H9 (cell line): ENCODE data around the gene RASA4B. TPM values are rescaled to one million over a fixed set of nuclear protein-coding genes. Genes with fewer than 3 reads are reported as not detected.
"Not testable (repeated sequence)": the region's sequence is repeated elsewhere in the genome, so short reads cannot be mapped to it uniquely, and the experiment has no call there.

Source experiments
- DNase-seq: peaks from one replicate; pipeline ENCODE4 v3.0.0-alpha.2; 2017
- H2AFZ ChIP-seq: one replicate; pipeline ENCODE4 v1.6.1; 2013; ENCODE audit warnings: mild to moderate bottlenecking, low read length, control low read depth, moderate library complexity
- H2AK5ac ChIP-seq: 2 replicates; pipeline ENCODE4 v1.6.1; 2013; ENCODE audit warnings: low read length, control low read depth, mixed read lengths; ENCODE audit not compliant: insufficient read length
- H2BK120ac ChIP-seq: one replicate; pipeline ENCODE4 v1.6.1; 2013; ENCODE audit warnings: low read depth, mild to moderate bottlenecking, low read length, control low read depth, inconsistent platforms; ENCODE audit not compliant: poor library complexity, severe bottlenecking
- H2BK12ac ChIP-seq: 2 replicates; pipeline ENCODE4 v1.6.1; 2013; ENCODE audit warnings: low read length, control low read depth, mixed read lengths, low read depth; ENCODE audit not compliant: insufficient read length
- H2BK15ac ChIP-seq: 2 replicates; pipeline ENCODE4 v1.6.1; 2013; ENCODE audit warnings: low read depth, low read length, control low read depth
- H2BK20ac ChIP-seq: one replicate; pipeline ENCODE4 v1.6.1; 2013; ENCODE audit warnings: low read depth, mild to moderate bottlenecking, low read length, control low read depth, inconsistent platforms; ENCODE audit not compliant: poor library complexity, severe bottlenecking
- H2BK5ac ChIP-seq: 2 replicates; pipeline ENCODE4 v1.6.1; 2013; ENCODE audit warnings: low read length, control low read depth, mixed read lengths; ENCODE audit not compliant: insufficient read length
- H3K14ac ChIP-seq: 2 replicates; pipeline ENCODE4 v1.6.1; 2013; ENCODE audit warnings: low read length, control low read depth; ENCODE audit not compliant: insufficient read depth
- H3K18ac ChIP-seq: 2 replicates; pipeline ENCODE4 v1.6.1; 2013; ENCODE audit warnings: low read depth, mild to moderate bottlenecking, mixed read lengths, low read length, control low read depth; ENCODE audit not compliant: insufficient read length
- H3K23ac ChIP-seq: 2 replicates; pipeline ENCODE4 v1.6.1; 2013; ENCODE audit warnings: low read length, control low read depth, mixed read lengths, low read depth; ENCODE audit not compliant: insufficient read length
- H3K23me2 ChIP-seq: 2 replicates; pipeline ENCODE4 v1.6.1; 2013; ENCODE audit warnings: low read depth, mild to moderate bottlenecking, mixed read lengths, low read length, control low read depth; ENCODE audit not compliant: insufficient read length, poor library complexity, severe bottlenecking
- H3K27ac ChIP-seq: 2 replicates; pipeline ENCODE4 v1.5.1; 2013; ENCODE audit warnings: low read length, control low read depth, mixed read lengths, low read depth; ENCODE audit not compliant: insufficient read length
- H3K27me3 ChIP-seq: 2 replicates; pipeline ENCODE4 v1.6.1; 2013; ENCODE audit warnings: low read length, control low read depth, inconsistent platforms; ENCODE audit not compliant: insufficient read depth
- H3K4ac ChIP-seq: 2 replicates; pipeline ENCODE4 v1.6.1; 2013; ENCODE audit warnings: low read depth, mild to moderate bottlenecking, control low read depth, inconsistent platforms, low read length, moderate library complexity
- H3K4me1 ChIP-seq: 2 replicates; pipeline ENCODE4 v1.6.1; 2013; ENCODE audit warnings: low read length, control low read depth, inconsistent platforms; ENCODE audit not compliant: insufficient read depth
- H3K4me2 ChIP-seq: 2 replicates; pipeline ENCODE4 v1.6.1; 2013; ENCODE audit warnings: low read length, control low read depth, mixed read lengths; ENCODE audit not compliant: insufficient read length, insufficient read depth
- H3K56ac ChIP-seq: 2 replicates; pipeline ENCODE4 v1.6.1; 2013; ENCODE audit warnings: low read depth, mild to moderate bottlenecking, mixed read lengths, low read length, control low read depth; ENCODE audit not compliant: insufficient read length
- H3K79me1 ChIP-seq: 2 replicates; pipeline ENCODE4 v1.6.1; 2013; ENCODE audit warnings: low read depth, mild to moderate bottlenecking, moderate library complexity, low read length, control low read depth, inconsistent platforms; ENCODE audit not compliant: insufficient read depth, poor library complexity, severe bottlenecking
- H3K79me2 ChIP-seq: 2 replicates; pipeline ENCODE4 v1.6.1; 2013; ENCODE audit warnings: low read length, control low read depth, inconsistent platforms; ENCODE audit not compliant: insufficient read depth
- H3K9ac ChIP-seq: 2 replicates; pipeline ENCODE4 v1.6.1; 2013; ENCODE audit warnings: low read length, control low read depth, mixed read lengths; ENCODE audit not compliant: insufficient read length; ENCODE audit errors: extremely low read depth
- H3K9me3 ChIP-seq: one replicate; pipeline ENCODE4 v1.6.1; 2013; ENCODE audit warnings: low read depth, low read length, inconsistent platforms; ENCODE audit not compliant: control insufficient read depth
- H3T11ph ChIP-seq: one replicate; pipeline ENCODE4 v1.6.1; 2013; ENCODE audit warnings: mild to moderate bottlenecking, low read length, control low read depth, inconsistent platforms
- H4K20me1 ChIP-seq: one replicate; pipeline ENCODE4 v1.6.1; 2013; ENCODE audit not compliant: control insufficient read depth, insufficient read length, insufficient read depth
- H4K5ac ChIP-seq: 2 replicates; pipeline ENCODE4 v1.6.1; 2013; ENCODE audit warnings: low read depth, mild to moderate bottlenecking, mixed read lengths, low read length, control low read depth; ENCODE audit not compliant: insufficient read length
- H4K8ac ChIP-seq: replicated peaks from 2 replicates; pipeline ENCODE4 v1.6.1; 2013; ENCODE audit warnings: low read length, control low read depth, mixed read lengths, low read depth; ENCODE audit not compliant: insufficient read length
- H4K91ac ChIP-seq: 2 replicates; pipeline ENCODE4 v1.6.1; 2013; ENCODE audit warnings: low read depth, mild to moderate bottlenecking, moderate library complexity, mixed read lengths, low read length, control low read depth; ENCODE audit not compliant: insufficient read length
- H3K27ac Mint-ChIP-seq, 3 experiments: 2 replicates in 2 of 3; 3 replicates in 1 of 3; pipeline ENCODE4 v1.8.0; 2020 to 2021; ENCODE audit warnings: mixed read lengths in 3 of 3, mild to moderate bottlenecking in 1 of 3, moderate library complexity in 1 of 3
- H3K27me3 Mint-ChIP-seq: 2 replicates; pipeline ENCODE4 v1.8.0; 2021; ENCODE audit warnings: low read depth, mild to moderate bottlenecking, moderate library complexity, mixed read lengths
- H3K36me3 Mint-ChIP-seq, 3 experiments: 2 replicates in 2 of 3; 3 replicates in 1 of 3; pipeline ENCODE4 v1.8.0; 2020 to 2021; ENCODE audit warnings: low read depth in 3 of 3, mixed read lengths in 3 of 3; ENCODE audit not compliant: insufficient read depth in 1 of 3
- H3K4me1 Mint-ChIP-seq, 2 experiments: 2 replicates each; pipeline ENCODE4 v1.8.0; 2020; ENCODE audit warnings: mixed read lengths in 2 of 2
- H3K4me3 Mint-ChIP-seq, 2 experiments: 2 replicates in 1 of 2; 3 replicates in 1 of 2; pipeline ENCODE4 v1.8.0; 2020 to 2021; ENCODE audit warnings: mild to moderate bottlenecking in 2 of 2, mixed read lengths in 2 of 2, moderate library complexity in 1 of 2
- H3K9me3 Mint-ChIP-seq, 2 experiments: 2 replicates in 1 of 2; 3 replicates in 1 of 2; pipeline ENCODE4 v1.8.0; 2020; ENCODE audit warnings: mild to moderate bottlenecking in 2 of 2, mixed read lengths in 2 of 2, moderate library complexity in 1 of 2
- WGBS: extraction: QIAGEN DNeasy Blood & Tissue Kit; methylation state at CpG from one replicate; pipeline ENCODE4 v1.1.7; 2013; ENCODE audit warnings: missing lambda C conversion rate, low lambda C conversion rate, mixed read lengths; ENCODE audit not compliant: insufficient read length; ENCODE audit errors: extremely low coverage; 5-methylcytosine and 5-hydroxymethylcytosine counted together
- total RNA-seq: library from RNA; stranded (reverse); gene quantifications from 2 replicates; pipeline ENCODE4 v1.2.1, GENCODE V29; 2021

RASA4B gene
- total RNA-seq, 1 experiment from 2014 or later = 3.7 TPM

DNA sequence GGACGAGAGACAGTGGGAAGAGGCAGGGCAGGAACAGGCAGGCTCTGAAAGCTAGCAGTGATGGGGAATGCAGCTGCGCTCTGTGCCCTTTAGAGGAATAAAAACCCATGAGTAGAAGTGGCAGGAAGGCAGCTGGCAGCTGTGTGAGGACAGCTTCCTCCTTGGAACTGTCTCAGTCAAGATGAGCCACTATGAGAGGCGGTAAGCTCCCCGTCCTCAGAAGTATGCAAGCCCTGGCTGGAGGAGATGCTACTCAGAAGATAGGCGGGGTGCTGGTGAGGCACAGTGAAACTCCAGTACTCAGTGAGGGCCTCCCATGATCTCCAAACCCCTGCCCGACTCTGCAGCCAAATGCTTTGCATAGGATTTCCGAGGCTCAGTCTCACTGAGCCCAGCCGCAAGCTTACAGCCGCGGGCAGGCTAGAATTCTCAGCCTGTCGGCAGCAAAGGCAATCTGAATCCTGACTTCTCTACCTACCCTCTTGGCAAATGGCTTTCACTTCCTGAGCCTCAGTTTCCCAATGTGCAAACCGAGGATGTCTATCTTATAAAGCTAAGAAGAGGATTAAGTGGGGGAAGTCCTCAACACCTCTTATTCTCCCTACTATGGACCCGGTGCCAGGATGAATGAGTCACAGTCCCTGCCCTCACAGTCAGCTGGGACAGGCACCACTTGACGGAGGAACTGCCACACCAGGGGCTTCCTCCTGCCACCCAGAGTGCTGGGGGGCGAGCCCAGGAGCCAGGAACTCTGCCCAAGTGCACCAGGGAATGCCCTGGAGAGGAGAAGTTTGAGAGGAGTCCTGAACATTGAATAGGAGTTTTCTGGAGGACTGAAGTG is 2.5 kb downstream of the RASA4B start:
- H4K8ac ChIP-seq, H2BK20ac ChIP-seq, H3K9ac ChIP-seq, DNase-seq, H3K4me1 ChIP-seq, H3K79me2 ChIP-seq, H2BK120ac ChIP-seq, H4K20me1 ChIP-seq, H3K27me3 Mint-ChIP-seq, H3K4me2 ChIP-seq, H3K36me3 Mint-ChIP-seq, H3K56ac ChIP-seq, H4K91ac ChIP-seq, H3K4me3 Mint-ChIP-seq, H2AFZ ChIP-seq, H3K23ac ChIP-seq, H2BK12ac ChIP-seq, H3K14ac ChIP-seq, H2BK15ac ChIP-seq, H3K9me3 ChIP-seq, H3K27ac ChIP-seq, H3K27ac Mint-ChIP-seq, H2AK5ac ChIP-seq, H4K5ac ChIP-seq, H3K23me2 ChIP-seq, H3K4me1 Mint-ChIP-seq, H3T11ph ChIP-seq, H3K27me3 ChIP-seq, H3K18ac ChIP-seq, H3K79me1 ChIP-seq, H3K4ac ChIP-seq, H3K9me3 Mint-ChIP-seq, H2BK5ac ChIP-seq: not testable (repeated sequence)
- no CpG with 5 or more reads among the region's 15 CpGs for WGBS

DNA sequence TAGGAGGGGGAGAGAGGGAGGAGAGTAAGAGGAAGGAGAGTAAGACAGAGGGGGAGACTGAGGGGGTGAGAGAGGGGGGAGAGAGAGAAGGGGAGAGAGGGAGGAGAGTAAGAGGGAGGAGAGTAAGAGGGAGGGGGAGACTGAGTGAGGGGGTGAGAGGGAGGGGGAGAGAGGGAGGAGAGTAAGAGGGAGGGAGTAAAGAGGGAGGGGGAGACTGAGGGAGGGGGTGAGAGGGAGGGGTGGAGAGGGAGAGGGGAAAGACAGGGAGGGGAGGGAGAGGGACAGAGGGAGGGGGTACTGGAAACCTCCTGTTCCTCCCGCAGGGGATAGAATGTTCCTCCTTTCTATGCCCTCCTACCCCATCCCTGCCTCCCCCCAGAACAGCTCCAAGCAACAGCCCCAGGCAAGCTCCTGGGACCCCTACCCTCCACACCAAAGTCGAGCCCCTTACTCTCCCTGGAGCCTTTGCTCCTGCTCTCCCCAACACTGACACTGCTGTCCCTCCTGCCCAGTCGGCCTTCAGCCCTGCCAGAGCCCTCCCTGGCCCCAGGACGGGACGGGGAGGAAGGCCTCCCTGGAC is 4.8 kb downstream of the RASA4B start:
- not testable (repeated sequence) for H3K4me1 Mint-ChIP-seq

More for the DNA sequence above, 4.8 kb downstream of the RASA4B start:
- not testable (repeated sequence) for H4K8ac ChIP-seq, H3K4me1 ChIP-seq, H3K9ac ChIP-seq, H3K79me2 ChIP-seq, H3K79me1 ChIP-seq, H3K4ac ChIP-seq, H2BK5ac ChIP-seq, H2BK15ac ChIP-seq, H3K36me3 Mint-ChIP-seq, H3K27ac ChIP-seq, H3K4me2 ChIP-seq, H3K23me2 ChIP-seq, H2AFZ ChIP-seq, H3T11ph ChIP-seq, H3K9me3 ChIP-seq, H3K27me3 Mint-ChIP-seq, H2BK20ac ChIP-seq, H2BK120ac ChIP-seq, H2BK12ac ChIP-seq, H4K91ac ChIP-seq, H4K5ac ChIP-seq, H3K14ac ChIP-seq, H3K27me3 ChIP-seq, H4K20me1 ChIP-seq, H3K27ac Mint-ChIP-seq, H3K23ac ChIP-seq, H3K56ac ChIP-seq, H2AK5ac ChIP-seq, H3K9me3 Mint-ChIP-seq
- peak overlapping the region in 1 of 2 experiments; percentile 50; a peak in 2 of 5 replicates for H3K4me3 Mint-ChIP-seq
- no CpG with 5 or more reads among the region's 5 CpGs for WGBS
- peak; percentile 65 for DNase-seq
- peak overlapping the region; percentile 64 for H3K18ac ChIP-seq
